Mucosa of descending colon (tissue), 3 donors: ENCODE data around the gene PPM1N. TPM values are rescaled to one million over a fixed set of nuclear protein-coding genes. Genes with fewer than 3 reads are reported as not detected.

Experiments
- ATAC-seq: fragments of 200-7000 bp; cut with Tn5 transposase; one replicate; pipeline ENCODE4 v1.9.1; 2020; ENCODE audit warnings: mild to moderate bottlenecking, moderate library complexity
- DNase-seq, 3 donors: peaks; one replicate each; pipeline ENCODE4 v3.0.0-alpha.2; 2020
- H3K36me3 ChIP-seq: fragments of 200-600 bp; one replicate; pipeline ENCODE4 v1.8.0; 2021; ENCODE audit warnings: low read depth, mild to moderate bottlenecking
- H3K4me1 ChIP-seq: fragments of 200-600 bp; one replicate; pipeline ENCODE4 v1.8.0; 2021; ENCODE audit warnings: low read depth, mild to moderate bottlenecking
- H3K4me3 ChIP-seq: fragments of 200-600 bp; one replicate; pipeline ENCODE4 v1.8.0; 2021; ENCODE audit warnings: mild to moderate bottlenecking
- H3K9me3 ChIP-seq: fragments of 200-600 bp; one replicate; pipeline ENCODE4 v1.8.0; 2021; ENCODE audit warnings: mild to moderate bottlenecking
- intact Hi-C, 2 donors: fragments of 100-400 bp; cut with DNase I in 1 of 2; cut with micrococcal nuclease in 1 of 2; formaldehyde crosslinking; loops; one replicate each; pipeline versions ENCODE4 v1.11.0 to v1.11.1; 2022; cut with DNase I, micrococcal nuclease
- long read RNA-seq, 2 donors: library from polyadenylated mRNA; unstranded; transcript quantifications; one replicate each; pipeline ENCODE4 v2.0.0, GENCODE V29; 2019 to 2021
- total RNA-seq, 3 donors: library from RNA; stranded (reverse); fragmentation: NEBNext Ultra II Directional in 2 of 3; extraction: Animal tissue kit (Norgen Biotek cat#: 25700) in 2 of 3; gene quantifications; one replicate each; pipeline versions ENCODE4 v1.2.1 to v1.2.4, GENCODE V29; 2021 to 2023
- TF ChIP-seq, protein P1 (sequence below): fragments of 200-600 bp; IDR thresholded peaks from one replicate; pipeline ENCODE4 v1.8.0; 2022; ENCODE audit warnings: antibody characterized with exemption, mild to moderate bottlenecking
- donor health status: DM: no; HTN: no; CAD: no; lungs with moderate emphysema.
- donor health status: DM: no; HTN: no; CAD: no.
- donor health status: DM: no; HTN: yes; CAD: no.

The PPM1N gene, protein sequence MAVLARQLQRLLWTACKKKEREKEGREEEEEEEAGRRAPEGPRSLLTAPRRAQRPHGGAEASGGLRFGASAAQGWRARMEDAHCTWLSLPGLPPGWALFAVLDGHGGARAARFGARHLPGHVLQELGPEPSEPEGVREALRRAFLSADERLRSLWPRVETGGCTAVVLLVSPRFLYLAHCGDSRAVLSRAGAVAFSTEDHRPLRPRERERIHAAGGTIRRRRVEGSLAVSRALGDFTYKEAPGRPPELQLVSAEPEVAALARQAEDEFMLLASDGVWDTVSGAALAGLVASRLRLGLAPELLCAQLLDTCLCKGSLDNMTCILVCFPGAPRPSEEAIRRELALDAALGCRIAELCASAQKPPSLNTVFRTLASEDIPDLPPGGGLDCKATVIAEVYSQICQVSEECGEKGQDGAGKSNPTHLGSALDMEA
- 1 to 10 TPM in 1 of 3 donors, under 1 TPM in 2; 0.43 to 1.3 (median 0.87) TPM for total RNA-seq
- long read RNA-seq, donor 1, partial matches to known transcripts = 0 of 3 reads
- long read RNA-seq, donor 1, other reads (novel, unspliced or antisense) = 3 of 3 reads
- long read RNA-seq, donor 2, partial matches to known transcripts = 0 of 1 reads
- long read RNA-seq, donor 2, other reads (novel, unspliced or antisense) = 0 of 1 reads

DNA sequence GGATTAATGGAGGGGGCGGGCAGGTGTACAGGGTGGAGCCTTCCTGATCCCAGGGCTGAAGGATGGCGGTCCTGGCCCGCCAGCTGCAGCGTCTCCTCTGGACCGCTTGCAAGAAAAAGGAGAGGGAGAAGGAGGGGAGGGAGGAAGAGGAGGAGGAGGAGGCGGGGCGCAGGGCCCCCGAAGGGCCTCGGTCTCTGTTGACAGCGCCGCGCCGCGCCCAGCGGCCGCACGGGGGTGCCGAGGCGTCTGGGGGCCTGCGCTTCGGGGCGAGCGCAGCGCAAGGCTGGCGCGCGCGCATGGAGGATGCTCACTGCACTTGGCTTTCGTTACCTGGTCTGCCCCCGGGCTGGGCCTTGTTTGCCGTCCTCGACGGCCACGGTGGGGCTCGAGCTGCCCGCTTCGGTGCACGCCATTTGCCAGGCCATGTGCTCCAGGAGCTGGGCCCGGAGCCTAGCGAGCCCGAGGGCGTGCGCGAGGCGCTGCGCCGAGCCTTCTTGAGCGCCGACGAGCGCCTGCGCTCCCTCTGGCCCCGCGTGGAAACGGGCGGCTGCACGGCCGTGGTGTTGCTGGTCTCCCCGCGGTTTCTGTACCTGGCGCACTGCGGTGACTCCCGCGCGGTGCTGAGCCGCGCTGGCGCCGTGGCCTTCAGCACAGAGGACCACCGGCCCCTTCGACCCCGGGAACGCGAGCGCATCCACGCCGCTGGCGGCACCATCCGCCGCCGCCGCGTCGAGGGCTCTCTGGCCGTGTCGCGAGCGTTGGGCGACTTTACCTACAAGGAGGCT is at the start of gene PPM1N:
Gene PPM1N (plus strand): TSS at position 33 of the 785 bp plus-strand sequence. CDS start 30 bp downstream, at position 63.
- intact Hi-C loops = no loop called here
- no peak within 1 kb of the TSS for H3K4me3 ChIP-seq
- peaks cover 31% of the 10 kb centered on the region for H3K4me1 ChIP-seq
- H3K36me3 ChIP-seq = no peaks in the 10 kb centered on the region
- DNase-seq (peak in 2 of 3 donors; percentile 63 to 75), ATAC-seq (peak; percentile 35)
- no peaks in the 10 kb centered on the region for H3K9me3 ChIP-seq
- TF ChIP-seq, protein P1, sequence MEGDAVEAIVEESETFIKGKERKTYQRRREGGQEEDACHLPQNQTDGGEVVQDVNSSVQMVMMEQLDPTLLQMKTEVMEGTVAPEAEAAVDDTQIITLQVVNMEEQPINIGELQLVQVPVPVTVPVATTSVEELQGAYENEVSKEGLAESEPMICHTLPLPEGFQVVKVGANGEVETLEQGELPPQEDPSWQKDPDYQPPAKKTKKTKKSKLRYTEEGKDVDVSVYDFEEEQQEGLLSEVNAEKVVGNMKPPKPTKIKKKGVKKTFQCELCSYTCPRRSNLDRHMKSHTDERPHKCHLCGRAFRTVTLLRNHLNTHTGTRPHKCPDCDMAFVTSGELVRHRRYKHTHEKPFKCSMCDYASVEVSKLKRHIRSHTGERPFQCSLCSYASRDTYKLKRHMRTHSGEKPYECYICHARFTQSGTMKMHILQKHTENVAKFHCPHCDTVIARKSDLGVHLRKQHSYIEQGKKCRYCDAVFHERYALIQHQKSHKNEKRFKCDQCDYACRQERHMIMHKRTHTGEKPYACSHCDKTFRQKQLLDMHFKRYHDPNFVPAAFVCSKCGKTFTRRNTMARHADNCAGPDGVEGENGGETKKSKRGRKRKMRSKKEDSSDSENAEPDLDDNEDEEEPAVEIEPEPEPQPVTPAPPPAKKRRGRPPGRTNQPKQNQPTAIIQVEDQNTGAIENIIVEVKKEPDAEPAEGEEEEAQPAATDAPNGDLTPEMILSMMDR = no peak

DNA sequence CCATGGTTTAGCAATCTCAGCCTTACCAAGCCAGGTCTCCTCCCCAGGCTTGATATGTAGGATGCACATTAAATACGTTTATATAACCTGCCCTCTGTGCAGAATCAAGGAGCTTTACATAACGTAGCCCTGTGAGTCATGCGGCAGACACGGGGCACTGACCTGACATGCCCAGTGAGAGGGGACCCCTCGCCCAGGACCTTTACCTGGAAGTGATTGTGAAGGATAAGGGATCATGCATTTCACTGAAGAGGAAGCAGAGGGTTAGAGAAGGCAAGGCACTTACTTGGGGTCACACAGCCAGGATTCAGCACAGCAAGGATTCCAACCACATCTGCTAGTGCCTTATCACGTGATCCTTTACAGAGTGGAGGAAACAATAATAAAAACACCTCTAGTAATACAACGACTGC is 49.4 kb upstream of the PPM1N start:
- no peak overlapping the region for H3K4me3 ChIP-seq
- ATAC-seq (peak; percentile 39), DNase-seq (peak in 1 of 3 donors; percentile 57)
- no peaks in the 10 kb centered on the region for H3K9me3 ChIP-seq
- no peaks in the 10 kb centered on the region for H3K36me3 ChIP-seq
- TF ChIP-seq, protein P1 = no peak
- H3K4me1 ChIP-seq = peaks cover 48% of the 10 kb centered on the region
- intact Hi-C loops = no loop called here

DNA sequence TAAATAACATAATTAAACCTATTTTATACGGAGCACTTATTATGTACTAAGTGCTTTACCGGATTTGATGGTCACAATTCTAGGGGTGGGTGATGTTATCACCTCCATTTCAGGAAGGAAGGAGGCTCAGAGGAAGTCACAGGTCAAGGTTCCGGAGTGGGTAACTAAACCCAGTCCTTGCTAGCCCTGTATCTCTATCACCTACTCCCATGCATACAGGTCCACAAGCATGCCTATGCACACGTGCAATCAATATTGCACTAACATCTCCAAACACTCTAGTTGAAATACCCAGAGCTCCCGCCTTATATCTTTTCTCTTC is 48.3 kb upstream of the PPM1N start:
- Histone ChIP-seq H3K4me3 (peak overlapping the region; percentile 11), H3K36me3 (no peaks in the 10 kb centered on the region), H3K4me1 (peaks cover 47% of the 10 kb centered on the region), H3K9me3 (no peaks in the 10 kb centered on the region)
- ATAC-seq (peak; percentile 5), DNase-seq (no peak)
- intact Hi-C loops = no loop called here
- TF ChIP-seq, protein P1 = no peak

DNA sequence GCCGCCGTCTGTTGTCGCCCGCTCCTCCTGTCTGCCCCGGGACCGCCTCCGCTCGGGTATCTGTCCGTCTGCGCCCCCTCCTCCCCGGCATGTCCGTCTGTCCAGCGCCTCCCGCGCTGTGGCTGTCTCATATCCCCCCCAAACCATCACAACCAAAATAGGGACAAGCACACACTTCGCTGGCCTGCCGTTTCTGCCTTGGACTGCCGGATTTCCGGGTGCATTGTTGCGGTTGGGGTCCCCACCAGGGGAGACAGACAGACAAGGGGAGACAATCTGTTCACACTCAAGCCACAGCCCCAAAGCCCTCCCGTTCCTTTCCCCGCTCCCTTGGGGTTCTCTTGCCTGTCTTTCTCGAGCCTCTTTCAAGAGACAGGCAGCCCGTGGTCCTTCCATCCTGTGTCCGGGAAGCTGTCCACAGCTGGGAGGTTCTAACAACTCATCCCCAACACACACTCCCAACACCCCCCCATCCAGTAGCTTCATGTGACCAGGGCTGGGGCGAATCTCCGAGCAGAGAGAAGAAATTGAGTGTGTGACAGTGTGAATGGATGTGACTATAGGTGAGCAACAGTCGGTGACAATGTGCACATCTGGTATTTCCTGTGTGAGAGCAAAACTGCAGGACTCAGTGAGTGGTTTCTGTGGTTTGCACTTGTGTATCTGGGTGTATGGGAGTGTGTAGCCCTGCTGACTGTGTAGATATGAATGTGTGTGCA is 47.0 kb upstream of the PPM1N start:
- peak overlapping the region; percentile 11 for H3K4me3 ChIP-seq
- H3K9me3 ChIP-seq = no peaks in the 10 kb centered on the region
- H3K36me3 ChIP-seq = no peaks in the 10 kb centered on the region
- peak; percentile 1 for ATAC-seq
- H3K4me1 ChIP-seq = peaks cover 53% of the 10 kb centered on the region
- TF ChIP-seq, protein P1 = no peak
- intact Hi-C loops = no loop called here
- DNase-seq = peak in 1 of 3 donors; percentile 54

DNA sequence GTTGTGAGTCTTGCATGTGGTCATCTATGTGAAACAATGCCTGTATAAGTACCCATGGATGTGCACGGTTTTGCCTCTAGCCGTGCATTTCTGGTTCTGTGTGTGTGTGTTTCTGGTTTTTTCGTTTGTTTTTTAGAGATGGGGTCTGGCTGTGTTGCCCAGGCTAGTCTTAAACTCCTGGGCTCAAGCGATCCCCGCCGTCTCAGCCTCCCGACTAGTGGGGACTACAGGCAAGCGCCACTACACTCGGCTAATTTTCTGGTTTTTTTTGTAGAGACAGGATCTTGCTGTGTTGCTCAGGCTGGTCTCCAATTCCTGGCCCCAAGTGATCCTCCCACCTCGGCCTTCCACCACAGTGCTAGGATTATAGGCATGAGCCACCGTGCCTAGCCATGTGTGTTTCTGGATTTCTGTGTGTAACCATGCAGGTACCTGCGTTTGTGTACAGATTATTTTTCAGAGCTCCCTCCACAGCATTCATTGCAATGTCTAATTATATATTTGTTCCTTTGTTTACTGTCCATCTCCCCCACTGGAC is 46.3 kb upstream of the PPM1N start:
- H3K4me3 ChIP-seq = no peak overlapping the region
- ATAC-seq (no peak), DNase-seq (no peak)
- TF ChIP-seq, protein P1 = no peak
- H3K36me3 ChIP-seq = no peaks in the 10 kb centered on the region
- no peaks in the 10 kb centered on the region for H3K9me3 ChIP-seq
- H3K4me1 ChIP-seq = peaks cover 48% of the 10 kb centered on the region
- intact Hi-C loops = no loop called here
